Hematopoietic multipotent progenitor cell treated with erythropoietin and hydrocortisone succinate and interleukin-3 and kit ligand, for 6 days (in vitro differentiated cells): Measurements from ENCODE around the gene PRPH.
"Not testable (repeated sequence)": the region's sequence is repeated elsewhere in the genome, so short reads cannot be mapped to it uniquely, and the experiment has no call there.

Experiments used
- DNase-seq: peaks from one replicate; pipeline ENCODE4 v3.0.0-alpha.2; 2015

Gene PRPH

GRCh38 chr12:49276304-49277290 lies 18.4 kb upstream of the PRPH start:
- no peak for DNase-seq

GRCh38 chr12:49277466-49277865 lies 17.5 kb upstream of the PRPH start:
- DNase-seq: no peak

GRCh38 chr12:49279706-49280159 lies 15.2 kb upstream of the PRPH start:
- DNase-seq: no peak

- not testable (repeated sequence) for DNase-seq
Measured at GRCh38 chr12:49280545-49280944, 14.4 kb upstream of the PRPH start.

- DNase-seq: no peak
Measured at GRCh38 chr12:49282302-49282701, 12.6 kb upstream of the PRPH start.

GRCh38 chr12:49282740-49283375 lies 12.1 kb upstream of the PRPH start:
- DNase-seq: not testable (repeated sequence)

GRCh38 chr12:49283541-49284429 lies 11.2 kb upstream of the PRPH start:
- no peak for DNase-seq

- no peak for DNase-seq
Measured at GRCh38 chr12:49284672-49285071, 10.3 kb upstream of the PRPH start.

GRCh38 chr12:49287876-49288275 lies 7.1 kb upstream of the PRPH start:
- DNase-seq: no peak

- peak; percentile 77 for DNase-seq
Measured at GRCh38 chr12:49288412-49288853, 6.5 kb upstream of the PRPH start.

GRCh38 chr12:49288922-49289555 lies 5.9 kb upstream of the PRPH start:
- DNase-seq: no peak

GRCh38 chr12:49292729-49293055 lies 2.3 kb upstream of the PRPH start:
- no peak for DNase-seq

GRCh38 chr12:49293056-49293956 lies 1.6 kb upstream of the PRPH start:
- no peak for DNase-seq

GRCh38 chr12:49294086-49294803 lies 702 bp upstream of the PRPH start:
- no peak for DNase-seq

- no peak for DNase-seq
Measured at GRCh38 chr12:49294804-49295081, 204 bp upstream of the PRPH start.

- DNase-seq: peak; percentile 71
Measured at GRCh38 chr12:49296034-49296835, 1.3 kb downstream of the PRPH start.

- DNase-seq: peak; percentile 70
Measured at GRCh38 chr12:49296836-49297694, 2.1 kb downstream of the PRPH start.

- DNase-seq: no peak
Measured at GRCh38 chr12:49297695-49298060, 2.7 kb downstream of the PRPH start.

GRCh38 chr12:49298160-49298559 lies 3.2 kb downstream of the PRPH start:
- DNase-seq: peak; percentile 68
